ENCODE data around the gene TMEM225B.
A peak's percentile ranks its signal among the peaks of the same experiment; 100 is the strongest.

The TMEM225B gene

DNA sequence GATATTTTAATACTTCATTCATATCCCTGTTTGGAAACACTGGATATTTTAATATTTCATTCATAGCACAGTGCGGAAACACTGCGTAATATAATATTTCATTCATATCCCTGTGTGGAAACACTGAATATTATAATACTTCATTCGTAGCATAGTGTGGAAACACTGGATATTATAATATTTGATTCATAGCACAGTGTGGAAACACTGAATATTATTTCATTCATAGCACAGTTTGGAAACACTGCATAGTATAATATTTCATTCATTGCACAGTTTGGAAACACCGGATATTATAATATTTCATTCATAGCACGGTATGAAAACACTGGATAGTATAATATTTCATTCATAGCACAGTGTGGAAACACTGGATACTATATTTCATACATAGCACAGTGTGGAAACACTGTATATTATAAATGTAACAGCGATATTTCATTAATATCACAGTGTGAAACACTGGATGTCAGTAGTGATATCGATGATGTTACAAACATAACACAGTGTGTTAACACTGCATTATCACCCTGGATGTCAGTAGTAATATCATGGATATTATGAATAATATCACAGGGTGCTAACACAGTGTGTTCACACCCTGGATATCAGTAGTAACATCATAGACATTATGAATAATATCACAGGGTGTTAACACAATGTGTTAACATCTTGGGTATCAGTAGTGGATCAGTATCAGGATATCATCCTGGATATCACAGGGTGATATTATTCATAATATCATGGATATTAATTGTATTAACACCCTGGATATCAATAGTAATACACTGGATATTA, 2.9 kb upstream of the TMEM225B start:
- Histone ChIP-seq H4K20me1 (ENCODE audit: control insufficient read depth, insufficient read depth, low read depth, low read length) (no peaks in the 10 kb centered on the region), H3K27me3 (ENCODE audit: control insufficient read depth, low read length) (no peaks in the 10 kb centered on the region), H3K4me2 (ENCODE audit: low read length) (no peak overlapping the region), H3K9me2 (replicated peaks; ENCODE audit: control insufficient read depth, low read length) (no peaks in the 10 kb centered on the region), H3K36me3 (ENCODE audit: control insufficient read depth, low read length) (no peaks in the 10 kb centered on the region), H3K79me2 (ENCODE audit: control insufficient read depth, low read length) (no peaks in the 10 kb centered on the region), H3K9me3 (ENCODE audit: control insufficient read depth, insufficient read depth, low read length) (no peaks in the 10 kb centered on the region), H3K27ac (ENCODE audit: low read depth, low read length) (no peak overlapping the region), H3K4me3 (ENCODE audit: low read length) (no peak overlapping the region), H3F3A (ENCODE audit: control insufficient read depth, insufficient read depth) (no peaks in the 10 kb centered on the region), H3K4me1 (ENCODE audit: control insufficient read depth, low read length) (no peaks in the 10 kb centered on the region)
- TF ChIP-seq, protein P1, sequence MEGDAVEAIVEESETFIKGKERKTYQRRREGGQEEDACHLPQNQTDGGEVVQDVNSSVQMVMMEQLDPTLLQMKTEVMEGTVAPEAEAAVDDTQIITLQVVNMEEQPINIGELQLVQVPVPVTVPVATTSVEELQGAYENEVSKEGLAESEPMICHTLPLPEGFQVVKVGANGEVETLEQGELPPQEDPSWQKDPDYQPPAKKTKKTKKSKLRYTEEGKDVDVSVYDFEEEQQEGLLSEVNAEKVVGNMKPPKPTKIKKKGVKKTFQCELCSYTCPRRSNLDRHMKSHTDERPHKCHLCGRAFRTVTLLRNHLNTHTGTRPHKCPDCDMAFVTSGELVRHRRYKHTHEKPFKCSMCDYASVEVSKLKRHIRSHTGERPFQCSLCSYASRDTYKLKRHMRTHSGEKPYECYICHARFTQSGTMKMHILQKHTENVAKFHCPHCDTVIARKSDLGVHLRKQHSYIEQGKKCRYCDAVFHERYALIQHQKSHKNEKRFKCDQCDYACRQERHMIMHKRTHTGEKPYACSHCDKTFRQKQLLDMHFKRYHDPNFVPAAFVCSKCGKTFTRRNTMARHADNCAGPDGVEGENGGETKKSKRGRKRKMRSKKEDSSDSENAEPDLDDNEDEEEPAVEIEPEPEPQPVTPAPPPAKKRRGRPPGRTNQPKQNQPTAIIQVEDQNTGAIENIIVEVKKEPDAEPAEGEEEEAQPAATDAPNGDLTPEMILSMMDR (IDR thresholded peaks at IDR 0.05; ENCODE audit: low read depth, low read length, poor library complexity, severe bottlenecking) = no peak
- no peak for TF ChIP-seq EZH2phosphoT487 (IDR thresholded peaks at IDR 0.05; ENCODE audit: borderline replicate concordance, low read length)

DNA sequence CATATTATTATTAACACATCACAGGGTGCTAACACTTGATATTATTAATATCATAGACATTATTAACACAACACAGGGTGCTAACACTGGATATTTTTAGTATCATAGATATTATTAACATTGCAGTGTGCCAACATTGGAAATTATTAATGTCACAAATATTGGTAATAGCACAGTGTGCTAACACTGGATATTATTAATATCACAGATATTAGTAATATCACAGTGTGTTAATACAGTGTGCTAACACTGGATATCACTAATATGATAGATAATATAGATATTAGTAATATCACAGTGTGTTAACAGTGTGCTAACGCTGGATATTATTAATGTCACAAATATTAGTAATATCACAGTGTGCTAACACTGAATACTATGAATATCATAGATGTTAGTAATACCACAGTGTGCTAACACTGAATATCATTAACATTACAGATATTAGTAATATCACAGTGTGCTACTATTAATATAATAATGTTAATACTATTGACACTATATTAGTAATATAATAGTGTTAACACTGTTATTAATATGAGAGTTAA, 1.6 kb upstream of the TMEM225B start:
- no peaks in the 10 kb centered on the region for H3K4me1 ChIP-seq (ENCODE audit: control insufficient read depth, low read length)
- no peaks in the 10 kb centered on the region for H3K9me3 ChIP-seq (ENCODE audit: control insufficient read depth, insufficient read depth, low read length)
- no peak overlapping the region for H3K4me3 ChIP-seq (ENCODE audit: low read length)
- no peak overlapping the region for H3K4me2 ChIP-seq (ENCODE audit: low read length)
- H4K20me1 ChIP-seq (ENCODE audit: control insufficient read depth, insufficient read depth, low read depth, low read length) = no peaks in the 10 kb centered on the region
- no peaks in the 10 kb centered on the region for H3K27me3 ChIP-seq (ENCODE audit: control insufficient read depth, low read length)
- no peak overlapping the region for H3K27ac ChIP-seq (ENCODE audit: low read depth, low read length)
- no peaks in the 10 kb centered on the region for H3K9me2 ChIP-seq (replicated peaks; ENCODE audit: control insufficient read depth, low read length)
- TF ChIP-seq EZH2phosphoT487 (IDR thresholded peaks at IDR 0.05; ENCODE audit: borderline replicate concordance, low read length) = no peak
- no peaks in the 10 kb centered on the region for H3K36me3 ChIP-seq (ENCODE audit: control insufficient read depth, low read length)
- no peaks in the 10 kb centered on the region for H3K79me2 ChIP-seq (ENCODE audit: control insufficient read depth, low read length)
- no peaks in the 10 kb centered on the region for H3F3A ChIP-seq (ENCODE audit: control insufficient read depth, insufficient read depth)

DNA sequence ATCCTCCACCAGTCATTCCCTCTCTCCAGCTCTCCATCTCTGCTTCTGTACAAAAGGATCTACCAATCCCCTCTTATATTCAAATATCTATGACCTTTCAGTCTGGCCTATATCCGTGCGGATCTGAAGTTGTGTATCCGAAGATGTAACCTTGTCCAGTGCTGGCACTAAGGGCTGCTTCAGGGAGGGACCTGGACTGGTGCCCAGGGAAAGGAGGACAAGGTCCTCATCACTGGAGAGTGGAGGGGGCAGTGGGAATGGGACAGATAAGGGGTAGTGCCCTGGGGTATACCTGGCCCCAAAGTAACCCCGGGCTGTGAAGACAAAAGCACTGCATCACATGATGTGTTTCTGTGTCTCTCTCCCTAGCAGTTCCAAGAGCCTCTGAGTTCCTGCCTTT, 1.8 kb downstream of the TMEM225B start:
- Histone ChIP-seq H3K4me3 (ENCODE audit: low read length) (no peak overlapping the region), H3K4me2 (ENCODE audit: low read length) (no peak overlapping the region), H3K4me1 (ENCODE audit: control insufficient read depth, low read length) (no peaks in the 10 kb centered on the region), H3K36me3 (ENCODE audit: control insufficient read depth, low read length) (no peaks in the 10 kb centered on the region), H3K27ac (ENCODE audit: low read depth, low read length) (no peak overlapping the region), H3F3A (ENCODE audit: control insufficient read depth, insufficient read depth) (no peaks in the 10 kb centered on the region), H3K27me3 (ENCODE audit: control insufficient read depth, low read length) (no peaks in the 10 kb centered on the region), H3K79me2 (ENCODE audit: control insufficient read depth, low read length) (no peaks in the 10 kb centered on the region), H3K9me2 (replicated peaks; ENCODE audit: control insufficient read depth, low read length) (no peaks in the 10 kb centered on the region), H4K20me1 (ENCODE audit: control insufficient read depth, insufficient read depth, low read depth, low read length) (no peaks in the 10 kb centered on the region), H3K9me3 (ENCODE audit: control insufficient read depth, insufficient read depth, low read length) (no peaks in the 10 kb centered on the region)
- no peak for TF ChIP-seq EZH2phosphoT487 (IDR thresholded peaks at IDR 0.05; ENCODE audit: borderline replicate concordance, low read length)
- TF ChIP-seq, protein P1 (IDR thresholded peaks at IDR 0.05; ENCODE audit: low read depth, low read length, poor library complexity, severe bottlenecking) = no peak

DNA sequence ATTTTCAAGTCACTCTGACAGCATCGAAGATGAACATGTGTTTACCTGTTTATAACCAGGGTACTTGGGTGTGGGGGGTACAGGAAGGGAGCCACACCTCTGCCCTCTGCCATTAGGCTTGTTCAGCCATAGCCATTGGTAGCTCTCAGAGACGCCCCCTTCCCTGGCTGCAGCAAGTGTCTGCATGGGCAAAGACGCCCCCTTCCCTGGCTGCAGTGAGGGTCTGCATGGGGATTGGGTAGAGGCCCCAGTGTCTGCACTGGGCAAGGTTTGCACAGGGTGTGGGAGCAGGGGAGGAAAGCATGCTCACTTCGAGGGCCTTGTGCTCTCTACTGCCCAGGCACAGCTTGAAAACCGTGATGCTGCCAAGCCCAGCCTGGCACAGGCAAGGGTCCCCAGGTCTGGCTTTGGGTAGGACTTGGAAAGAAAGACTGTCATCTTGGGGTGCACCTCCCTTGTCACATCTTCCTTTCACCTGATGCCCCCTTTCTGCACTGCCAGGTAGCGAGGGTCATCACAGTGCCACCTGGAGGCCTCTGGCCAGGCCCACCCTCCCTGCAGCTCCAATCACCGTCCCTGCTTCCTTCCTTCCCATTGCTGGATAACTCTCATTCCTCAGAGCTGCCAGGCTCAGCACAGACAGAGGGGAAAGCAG, 3.7 kb downstream of the TMEM225B start:
- no peaks in the 10 kb centered on the region for H3K36me3 ChIP-seq (ENCODE audit: control insufficient read depth, low read length)
- no peaks in the 10 kb centered on the region for H3K27me3 ChIP-seq (ENCODE audit: control insufficient read depth, low read length)
- no peaks in the 10 kb centered on the region for H3F3A ChIP-seq (ENCODE audit: control insufficient read depth, insufficient read depth)
- no peaks in the 10 kb centered on the region for H3K79me2 ChIP-seq (ENCODE audit: control insufficient read depth, low read length)
- no peak overlapping the region for H3K4me3 ChIP-seq (ENCODE audit: low read length)
- H4K20me1 ChIP-seq (ENCODE audit: control insufficient read depth, insufficient read depth, low read depth, low read length) = no peaks in the 10 kb centered on the region
- H3K9me2 ChIP-seq (replicated peaks; ENCODE audit: control insufficient read depth, low read length) = no peaks in the 10 kb centered on the region
- TF ChIP-seq, protein P1 (IDR thresholded peaks at IDR 0.05; ENCODE audit: low read depth, low read length, poor library complexity, severe bottlenecking) = peak; percentile 40
- TF ChIP-seq EZH2phosphoT487 (IDR thresholded peaks at IDR 0.05; ENCODE audit: borderline replicate concordance, low read length) = no peak
- no peaks in the 10 kb centered on the region for H3K9me3 ChIP-seq (ENCODE audit: control insufficient read depth, insufficient read depth, low read length)
- no peak overlapping the region for H3K4me2 ChIP-seq (ENCODE audit: low read length)
- no peaks in the 10 kb centered on the region for H3K4me1 ChIP-seq (ENCODE audit: control insufficient read depth, low read length)
- H3K27ac ChIP-seq (ENCODE audit: low read depth, low read length) = no peak overlapping the region

Measured in DOHH2 (cell line).